Bronchial smooth muscle cell (primary cell): ENCODE results near the gene COL24A1. TPM values are rescaled to one million over a fixed set of nuclear protein-coding genes. Genes with fewer than 3 reads are reported as not detected.

Experiments used
- total RNA-seq: library from RNA; depleted of rRNA; stranded (reverse); fragments of >200 nt; gene quantifications from 2 replicates; pipeline ENCODE4 v1.2.1, GENCODE V29; 2014

The COL24A1 gene
- 0.63 and 1.2 TPM in 2 replicates for total RNA-seq

GRCh38 chr1:86156566-86157455 is at the start of gene COL24A1:
Gene COL24A1 (minus strand): TSS chr1:86156772. CDS start chr1:86156396, 376 bp downstream.

GRCh38 chr1:85707990-85708828 is 448.4 kb downstream of the COL24A1 start, which contains the start of gene ZNHIT6:
Gene ZNHIT6 (minus strand): TSS chr1:85708433. CDS start chr1:85708284, 149 bp downstream.

Other genes starting within 250 kb of the COL24A1 start
- 13.6 and 20.5 TPM in 2 replicates for gene ODF2L, start 239.6 kb upstream of the COL24A1 start, total RNA-seq